Loucy (cell line): Measurements from ENCODE around the gene SPECC1.
"Not testable (repeated sequence)": the region's sequence is repeated elsewhere in the genome, so short reads cannot be mapped to it uniquely, and the experiment has no call there.

Source experiments
- H2AFZ ChIP-seq: fragments of 200-600 bp; sonication (generic); 2 replicates; pipeline ENCODE4 v1.6.0; 2016; ENCODE audit warnings: antibody characterized with exemption, mild to moderate bottlenecking, low read length, moderate library complexity
- H3F3A ChIP-seq: fragments of 200-600 bp; 2 replicates; pipeline ENCODE4 v1.6.0; 2016; ENCODE audit warnings: antibody characterized with exemption, low read depth, mild to moderate bottlenecking
- H3K27me3 ChIP-seq: fragments of 200-600 bp; sonication (generic); 2 replicates; pipeline ENCODE4 v1.6.1; 2014; ENCODE audit warnings: low read length, mild to moderate bottlenecking; ENCODE audit not compliant: insufficient read depth, poor library complexity, severe bottlenecking
- H3K36me3 ChIP-seq: fragments of 200-600 bp; sonication (generic); 2 replicates; pipeline ENCODE4 v1.6.1; 2016; ENCODE audit warnings: low read length; ENCODE audit not compliant: insufficient read depth
- H3K4me1 ChIP-seq: fragments of 200-600 bp; sonication (generic); 2 replicates; pipeline ENCODE4 v1.5.1; 2014; ENCODE audit warnings: low read length, mild to moderate bottlenecking; ENCODE audit not compliant: insufficient read depth, poor library complexity, severe bottlenecking
- H3K4me2 ChIP-seq: fragments of 200-600 bp; sonication (generic); 2 replicates; pipeline ENCODE4 v1.6.0; 2014; ENCODE audit warnings: antibody characterized with exemption, low read length, low read depth, mild to moderate bottlenecking; ENCODE audit not compliant: poor library complexity, severe bottlenecking
- H3K4me3 ChIP-seq: fragments of 200-600 bp; sonication (generic); 2 replicates; pipeline ENCODE4 v1.5.1; 2014; ENCODE audit warnings: low read length, mild to moderate bottlenecking, mixed read lengths; ENCODE audit not compliant: poor library complexity, severe bottlenecking
- H3K79me2 ChIP-seq: fragments of 200-600 bp; sonication (generic); 2 replicates; pipeline ENCODE4 v1.6.1; 2014; ENCODE audit warnings: low read length; ENCODE audit not compliant: insufficient read depth
- H3K9ac ChIP-seq: fragments of 200-600 bp; sonication (generic); 2 replicates; pipeline ENCODE4 v1.6.0; 2014; ENCODE audit warnings: mild to moderate bottlenecking, low read depth, low read length, moderate library complexity; ENCODE audit not compliant: poor library complexity, severe bottlenecking
- H3K9me2 ChIP-seq: fragments of 200-600 bp; sonication (generic); replicated peaks from 2 replicates; pipeline ENCODE4 v1.6.1; 2016; ENCODE audit warnings: low read depth, low read length, mixed read lengths
- H3K9me3 ChIP-seq: fragments of 200-600 bp; sonication (generic); 2 replicates; pipeline ENCODE4 v1.6.1; 2014; ENCODE audit warnings: mild to moderate bottlenecking, antibody characterized with exemption, low read length, low read depth; ENCODE audit not compliant: insufficient read depth
- H4K20me1 ChIP-seq: fragments of 200-600 bp; sonication (generic); 2 replicates; pipeline ENCODE4 v1.6.0; 2014; ENCODE audit warnings: antibody characterized with exemption, low read length, mild to moderate bottlenecking; ENCODE audit not compliant: insufficient read depth, poor library complexity, severe bottlenecking
- CTCF ChIP-seq: fragments of 200-600 bp; sonication (generic); conservative IDR thresholded peaks from 2 replicates; pipeline ENCODE4 v1.5.1; 2014; ENCODE audit warnings: mild to moderate bottlenecking, antibody characterized with exemption, low read length
- EZH2phosphoT487 ChIP-seq: fragments of 200-600 bp; IDR thresholded peaks from 2 replicates; pipeline ENCODE4 v1.6.1; 2018; ENCODE audit warnings: antibody characterized with exemption, mild to moderate bottlenecking, moderate library complexity, borderline replicate concordance

SPECC1 gene

DNA sequence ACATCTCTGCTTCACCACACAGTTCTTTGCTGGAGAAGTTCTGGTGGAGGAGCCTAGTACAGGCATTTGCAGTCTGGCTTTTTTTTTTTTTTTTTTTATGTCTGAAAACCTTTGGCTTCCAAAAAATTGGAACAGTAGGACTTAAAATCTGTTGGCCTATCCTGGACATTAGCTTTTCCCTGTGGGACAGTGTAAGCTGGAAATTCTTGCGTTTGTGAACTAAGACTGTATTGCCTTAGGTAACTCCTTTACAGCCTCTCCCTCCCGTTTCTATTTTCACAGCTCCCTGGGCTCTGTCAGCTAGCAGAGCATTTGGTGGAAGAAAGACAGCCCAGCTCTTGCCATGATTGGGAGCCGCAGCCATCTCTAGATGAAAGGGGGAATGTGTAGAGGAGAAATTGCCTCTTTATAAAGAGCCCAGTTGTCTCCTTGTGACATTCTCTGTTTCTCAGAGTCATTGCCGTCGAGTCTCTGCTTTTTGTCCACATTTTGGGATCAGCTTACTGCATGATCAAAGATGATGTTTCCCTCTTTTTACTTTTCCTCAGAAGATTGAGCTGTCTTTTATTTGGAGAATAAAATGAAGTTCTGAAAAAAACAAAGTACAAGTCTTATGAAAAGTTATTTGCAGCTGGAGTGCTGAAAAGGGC, 227.5 kb downstream of the SPECC1 start:
- Histone ChIP-seq H3K4me3 (no peak overlapping the region), H3K4me1 (peaks cover 7% of the 10 kb centered on the region), H3K9me2 (no peaks in the 10 kb centered on the region), H3F3A (no peaks in the 10 kb centered on the region), H3K36me3 (peaks cover 19% of the 10 kb centered on the region; the same call in 1 of the 2 replicates), H3K4me2 (no peak overlapping the region), H4K20me1 (no peaks in the 10 kb centered on the region), H3K27me3 (no peaks in the 10 kb centered on the region), H2AFZ (no peak overlapping the region), H3K79me2 (no peaks in the 10 kb centered on the region), H3K9ac (no peak overlapping the region), H3K9me3 (no peaks in the 10 kb centered on the region)
- TF ChIP-seq EZH2phosphoT487 (no peak), CTCF (no peak)

GRCh38 chr17:20239776-20240175, 230.6 kb downstream of the SPECC1 start:
- H3K4me3 ChIP-seq, H3K9me2 ChIP-seq, H2AFZ ChIP-seq, H3K79me2 ChIP-seq, H3K36me3 ChIP-seq, H4K20me1 ChIP-seq, H3F3A ChIP-seq, H3K27me3 ChIP-seq, H3K9me3 ChIP-seq, H3K4me2 ChIP-seq, H3K4me1 ChIP-seq, H3K9ac ChIP-seq: not testable (repeated sequence)

DNA sequence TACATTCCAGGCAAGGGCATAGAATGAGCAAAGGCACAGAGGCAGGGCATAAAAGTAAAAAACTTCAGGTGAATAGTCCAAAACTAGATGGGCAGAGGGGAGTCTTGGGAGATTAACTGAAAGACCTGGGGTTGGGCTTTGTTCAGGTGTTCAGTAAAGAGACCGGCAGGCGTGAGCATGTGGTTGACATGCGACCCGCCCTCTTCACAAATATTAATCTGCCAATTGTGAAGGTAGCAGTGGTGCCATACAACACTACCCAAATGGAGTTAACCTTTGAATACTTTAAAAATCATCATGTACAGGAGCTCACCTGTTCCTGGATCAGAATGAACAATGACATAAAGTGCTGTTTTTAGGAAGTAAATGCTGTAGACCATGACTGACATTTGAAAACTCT, 232.7 kb downstream of the SPECC1 start:
- H3K9me3 ChIP-seq, result no peaks in the 10 kb centered on the region
- no peaks in the 10 kb centered on the region for H4K20me1 ChIP-seq
- no peaks in the 10 kb centered on the region for H3K27me3 ChIP-seq
- no peaks in the 10 kb centered on the region for H3K9me2 ChIP-seq
- H3F3A ChIP-seq, result no peaks in the 10 kb centered on the region
- no peaks in the 10 kb centered on the region; the same call in 1 of the 2 replicates for H3K36me3 ChIP-seq
- H3K9ac ChIP-seq, result no peak overlapping the region
- no peak overlapping the region for H2AFZ ChIP-seq
- H3K4me1 ChIP-seq, result peaks cover 13% of the 10 kb centered on the region
- H3K4me2 ChIP-seq, result no peak overlapping the region
- no peak for TF ChIP-seq CTCF
- TF ChIP-seq EZH2phosphoT487, result no peak
- no peak overlapping the region for H3K4me3 ChIP-seq
- no peaks in the 10 kb centered on the region for H3K79me2 ChIP-seq

DNA sequence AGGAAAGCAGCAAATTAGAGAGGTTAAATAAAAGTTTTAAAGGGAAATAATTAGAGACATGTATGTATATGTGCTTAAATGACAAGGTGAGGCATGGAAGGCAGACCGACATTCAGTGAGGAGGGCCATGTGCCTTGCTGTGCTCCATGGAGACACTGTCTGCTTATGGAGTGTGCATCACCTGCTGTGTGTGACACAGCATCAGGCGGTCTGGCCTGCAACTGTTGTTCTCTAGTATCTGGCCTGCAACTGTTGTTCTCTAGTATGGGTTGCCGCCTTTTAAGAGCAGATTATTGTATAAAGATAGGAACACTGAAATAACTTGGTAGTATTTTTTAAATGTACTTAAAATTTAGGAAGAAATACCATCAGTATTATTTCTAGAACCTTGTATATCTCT, 233.1 kb downstream of the SPECC1 start:
- no peaks in the 10 kb centered on the region for H3K9me3 ChIP-seq
- H3K4me3 ChIP-seq, result no peak overlapping the region
- no peaks in the 10 kb centered on the region; the same call in 1 of the 2 replicates for H3K36me3 ChIP-seq
- no peak overlapping the region for H3K9ac ChIP-seq
- no peaks in the 10 kb centered on the region for H3F3A ChIP-seq
- no peak overlapping the region for H2AFZ ChIP-seq
- no peak overlapping the region for H3K4me2 ChIP-seq
- no peaks in the 10 kb centered on the region for H3K27me3 ChIP-seq
- TF ChIP-seq CTCF, result no peak
- no peak for TF ChIP-seq EZH2phosphoT487
- H3K9me2 ChIP-seq, result no peaks in the 10 kb centered on the region
- H3K79me2 ChIP-seq, result no peaks in the 10 kb centered on the region
- peaks cover 16% of the 10 kb centered on the region for H3K4me1 ChIP-seq
- H4K20me1 ChIP-seq, result no peaks in the 10 kb centered on the region
